HG03378 (cell line): ENCODE measurements around the gene TTC39C.
"Not testable (repeated sequence)": the region's sequence is repeated elsewhere in the genome, so short reads cannot be mapped to it uniquely, and the experiment has no call there.

Experiments used
- ATAC-seq: cut with Tn5 transposase; IDR thresholded peaks from one replicate; pipeline ENCODE4 v1.9.1; 2021; ENCODE audit warnings: mild to moderate bottlenecking, moderate library complexity; ENCODE audit not compliant: unreplicated experiment

TTC39C gene

GRCh38 chr18:24118750-24119577 lies 104.4 kb downstream of the TTC39C start:
- ATAC-seq, result peak; percentile 84

GRCh38 chr18:24120676-24121075 lies 106.1 kb downstream of the TTC39C start:
- ATAC-seq, result no peak

DNA sequence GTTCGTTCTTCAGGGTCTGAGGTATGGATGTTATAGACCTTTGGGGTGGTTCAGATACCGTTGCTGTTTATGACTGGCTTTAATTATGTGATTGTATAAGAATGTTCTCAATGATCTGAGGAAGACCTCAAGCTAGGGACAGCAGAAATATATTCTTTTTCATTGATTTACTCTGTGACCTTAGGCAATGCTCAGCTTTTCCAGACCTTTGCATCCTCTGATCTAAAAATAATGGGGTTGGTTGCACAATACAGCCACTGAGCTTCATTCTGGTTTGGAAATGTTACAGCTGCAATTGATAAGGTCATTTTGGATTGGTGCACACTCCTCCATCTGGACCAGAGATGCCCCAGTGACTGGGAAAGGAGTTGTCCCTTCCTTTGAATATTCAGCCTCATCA lies 107.1 kb downstream of the TTC39C start:
- no peak for ATAC-seq

- no peak for ATAC-seq
These were observed 111.8 kb downstream of the TTC39C start for GRCh38 chr18:24126155-24126961.

DNA sequence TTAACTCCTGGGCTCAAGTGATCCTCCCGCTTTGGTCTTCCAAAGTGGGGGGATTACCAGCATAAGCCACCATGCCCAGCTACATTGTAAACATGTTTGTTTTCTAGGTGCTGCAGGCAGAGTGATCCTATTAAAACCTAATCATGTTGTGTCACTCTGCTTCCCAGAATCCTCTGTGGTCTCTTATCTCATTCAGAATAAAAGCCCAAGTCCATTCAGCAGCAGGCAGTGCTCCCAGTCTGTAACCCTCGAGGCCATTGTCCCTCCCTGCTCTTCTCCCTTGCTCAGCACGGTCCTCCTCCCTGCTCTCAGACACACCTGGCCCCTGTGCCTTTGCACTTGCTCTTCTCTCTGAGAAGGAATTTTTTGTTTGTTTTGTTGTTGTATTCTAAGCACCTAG lies 113.2 kb downstream of the TTC39C start:
- ATAC-seq, result no peak

DNA sequence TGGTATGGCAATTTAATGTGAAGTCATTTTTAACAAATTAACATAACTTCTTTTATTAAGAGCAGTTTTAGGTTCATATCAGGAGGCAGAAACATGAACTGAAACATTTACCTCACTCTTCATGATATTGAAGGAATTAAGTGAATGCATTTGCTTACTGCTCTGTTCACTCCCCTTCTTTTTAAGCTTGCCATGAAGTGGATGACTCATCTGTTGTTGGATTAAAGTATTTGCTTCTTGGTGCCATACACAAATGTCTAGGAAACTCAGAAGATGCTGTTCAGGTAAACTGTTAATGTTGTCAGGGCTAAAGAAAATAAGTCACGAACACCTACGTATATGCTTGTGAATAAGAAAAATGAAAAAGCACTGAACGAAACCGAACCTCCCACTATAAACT lies 114.1 kb downstream of the TTC39C start:
- no peak for ATAC-seq

GRCh38 chr18:24130494-24130893 lies 115.9 kb downstream of the TTC39C start:
- ATAC-seq, result no peak

DNA sequence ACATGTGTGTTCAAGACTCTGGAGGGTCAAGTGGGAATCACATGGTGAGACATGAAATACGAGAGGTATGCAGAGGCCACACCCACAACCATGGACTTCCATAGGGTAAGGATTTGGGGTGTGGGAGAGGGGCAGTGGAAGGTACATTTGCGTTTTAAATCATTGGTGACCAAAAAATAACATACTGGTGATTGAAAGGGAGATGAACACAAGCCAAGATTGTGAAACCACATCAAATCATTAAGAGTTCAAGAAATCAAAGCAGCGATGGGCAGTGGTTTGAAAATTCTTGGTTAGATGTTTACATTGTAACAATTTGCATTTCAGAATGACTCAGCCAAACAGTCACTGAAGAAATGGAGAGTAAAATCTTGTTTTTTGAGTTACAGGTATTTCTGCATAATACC lies 122.4 kb downstream of the TTC39C start:
- no peak for ATAC-seq

DNA sequence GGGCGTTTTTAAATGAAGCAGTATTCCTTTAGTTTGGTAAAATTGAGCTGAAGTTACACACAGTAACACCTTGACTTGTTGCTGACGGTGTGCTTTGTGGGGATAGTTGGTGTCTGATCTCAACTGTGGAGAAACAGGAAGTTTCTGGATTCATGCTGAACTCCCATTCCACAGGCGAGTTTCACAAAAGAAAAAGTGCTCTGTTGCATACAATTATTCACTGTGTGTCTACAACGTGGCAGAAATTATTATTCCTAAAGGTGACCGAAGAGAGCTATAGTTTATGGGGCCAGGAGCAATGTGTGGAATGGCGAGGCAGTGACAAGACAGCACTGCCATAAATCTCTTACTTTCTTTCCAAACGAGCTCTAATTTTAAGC lies 123.8 kb downstream of the TTC39C start:
- peak; percentile 13 for ATAC-seq

DNA sequence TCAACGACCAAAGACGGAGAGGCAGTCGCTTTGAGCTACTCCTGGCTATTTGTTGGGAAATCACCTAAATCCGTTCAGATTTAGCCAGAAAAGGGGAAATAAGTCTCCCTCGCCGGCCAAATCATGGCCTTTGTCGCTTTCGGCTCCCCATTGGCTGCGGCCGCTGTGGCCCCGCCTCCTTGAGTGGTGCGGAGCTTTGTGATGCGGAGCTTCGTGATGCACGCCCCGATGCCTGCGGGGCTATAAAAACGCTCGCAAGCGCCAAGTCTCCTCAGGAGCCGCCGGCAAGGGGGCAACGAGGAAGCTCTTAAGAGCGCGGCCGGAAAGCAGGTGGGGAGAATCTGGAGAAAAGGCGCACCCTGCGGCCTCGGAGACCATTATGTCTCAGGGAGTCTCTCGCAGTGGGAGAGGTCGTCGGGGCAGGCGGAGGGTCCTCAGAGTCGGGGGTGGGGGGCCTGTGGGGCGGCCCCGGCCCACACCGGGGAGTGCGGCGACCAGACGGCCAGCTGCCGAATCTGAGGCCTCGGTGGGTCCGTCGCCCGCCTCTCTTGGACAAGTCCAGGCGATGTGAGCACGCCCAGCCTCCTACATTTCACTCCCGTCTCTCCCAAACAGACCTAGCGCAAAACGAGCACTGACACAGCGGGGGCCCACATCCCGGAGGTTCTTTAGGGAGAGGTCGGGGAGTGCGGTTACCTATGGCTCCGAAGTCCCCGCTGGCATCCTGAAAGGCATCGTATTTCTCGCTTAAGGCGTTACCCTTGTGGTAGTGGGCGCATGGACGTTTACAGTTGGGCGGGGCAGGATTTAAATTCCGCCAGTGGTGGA lies 124.4 kb downstream of the TTC39C start, which contains the start of gene CABYR:
CABYR (plus strand) TSS at position 274 of the 828 bp plus-strand sequence. CDS start 4,053 bp downstream, outside the sequence.
- peak; percentile 91 for ATAC-seq

- no peak for ATAC-seq
These were observed 126.1 kb downstream of the TTC39C start for GRCh38 chr18:24140697-24141096.

GRCh38 chr18:24142376-24142775 lies 127.8 kb downstream of the TTC39C start:
- no peak for ATAC-seq

DNA sequence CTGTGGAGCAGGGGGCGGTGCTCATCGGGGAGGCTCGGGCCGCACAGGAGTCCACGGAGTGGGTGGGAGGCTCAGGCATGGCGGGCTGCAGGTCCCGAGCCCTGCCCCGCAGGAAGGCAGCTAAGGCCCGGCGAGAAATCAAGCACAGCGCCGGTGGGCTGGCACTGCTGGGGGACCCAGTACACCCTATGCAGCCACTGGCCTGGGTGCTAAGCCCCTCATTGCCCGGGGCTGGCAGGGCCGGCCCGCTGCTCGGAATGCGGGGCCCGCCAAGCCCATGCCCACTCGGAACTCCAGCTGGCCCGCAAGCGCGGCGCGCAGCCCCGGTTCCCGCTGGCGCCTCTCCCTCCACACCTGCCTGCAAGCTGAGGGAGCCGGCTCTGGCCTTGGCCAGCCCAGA lies 135.0 kb downstream of the TTC39C start:
- not testable (repeated sequence) for ATAC-seq

GRCh38 chr18:24153397-24153796 lies 138.8 kb downstream of the TTC39C start:
- ATAC-seq, result no peak

GRCh38 chr18:24157855-24158254 lies 143.3 kb downstream of the TTC39C start:
- no peak for ATAC-seq

DNA sequence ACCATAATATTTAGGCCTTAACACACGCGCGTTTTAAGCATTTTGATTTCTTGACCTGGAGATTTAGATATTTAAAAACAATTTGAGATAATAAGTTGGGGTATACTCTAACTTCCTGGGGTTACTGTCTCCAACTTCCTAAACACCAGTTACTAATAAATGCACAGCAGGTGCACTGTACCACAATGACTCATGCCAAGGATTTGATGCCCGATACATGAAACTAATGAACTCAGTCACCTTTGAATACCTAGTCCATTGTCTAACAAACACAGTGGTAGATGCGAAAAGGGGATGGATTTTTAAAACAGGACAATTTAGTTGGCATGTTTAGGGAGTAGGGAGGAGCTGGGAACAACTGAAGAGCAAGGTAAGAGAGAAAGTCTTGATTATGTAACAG lies 145.5 kb downstream of the TTC39C start:
- no peak for ATAC-seq

GRCh38 chr18:24161304-24161703 lies 146.8 kb downstream of the TTC39C start:
- no peak for ATAC-seq

GRCh38 chr18:24168496-24168895 lies 153.9 kb downstream of the TTC39C start:
- no peak for ATAC-seq

DNA sequence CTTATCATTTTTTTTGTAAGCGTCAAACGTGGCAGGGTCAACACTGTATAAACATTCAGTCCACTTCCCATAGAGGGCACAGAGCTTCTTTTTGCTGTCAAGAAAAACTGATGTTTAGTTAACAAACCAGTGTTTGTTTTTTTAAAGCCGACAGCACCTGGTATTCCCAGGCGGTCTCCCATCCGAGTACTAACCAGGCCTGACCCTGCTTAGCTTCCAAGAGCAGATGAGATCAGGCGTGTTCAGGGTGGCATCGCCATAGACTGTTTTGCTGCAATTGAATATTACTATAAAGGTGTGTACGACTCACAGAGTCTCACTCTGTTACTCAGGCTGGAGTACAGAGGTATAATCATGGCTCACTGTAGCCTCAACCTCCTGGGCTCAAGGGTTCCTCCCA lies 155.8 kb downstream of the TTC39C start:
- ATAC-seq, result no peak

- no peak for ATAC-seq
These were observed 159.4 kb downstream of the TTC39C start for GRCh38 chr18:24173997-24174396.
